Measurements from ENCODE around the gene CACNG4. TPM values are rescaled to one million over a fixed set of nuclear protein-coding genes. Genes with fewer than 3 reads are reported as not detected.

The CACNG4 gene
- polyA plus RNA-seq, 4 donors = 3.6 to 4.7 (median 3.8) TPM

DNA sequence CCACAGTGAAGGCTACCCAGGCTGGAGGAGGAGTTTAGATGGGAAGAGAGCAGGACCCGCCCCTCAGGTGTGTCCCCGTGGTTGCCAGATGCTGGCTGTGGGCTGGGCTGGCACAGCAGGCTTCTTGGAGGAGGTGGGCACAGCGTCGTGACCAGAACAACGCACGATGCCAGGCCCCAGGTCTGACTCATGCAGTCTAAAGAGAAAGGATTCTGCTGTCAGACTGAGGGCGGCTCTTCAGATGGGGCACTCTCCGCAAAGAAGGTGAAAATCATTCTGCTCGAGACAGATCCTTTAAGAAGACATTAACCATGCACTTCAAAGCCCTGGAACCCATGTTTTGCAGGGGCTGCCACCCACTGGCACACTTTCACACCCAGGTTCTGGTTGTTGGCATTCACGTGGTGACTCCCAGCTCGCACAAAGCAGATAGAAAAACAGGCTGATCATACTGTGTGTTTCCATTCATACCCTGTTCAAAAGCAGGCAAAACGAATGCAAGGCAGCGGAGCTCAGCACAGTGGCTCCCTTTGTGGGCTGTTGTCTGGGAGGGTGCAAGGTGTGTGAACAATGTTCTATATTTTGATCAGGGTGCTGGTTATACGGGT is 19.0 kb downstream of the CACNG4 start:
- DNase-seq (ENCODE audit: low read depth in 4 of 4, low spot score in 3 of 4) = no peak

DNA sequence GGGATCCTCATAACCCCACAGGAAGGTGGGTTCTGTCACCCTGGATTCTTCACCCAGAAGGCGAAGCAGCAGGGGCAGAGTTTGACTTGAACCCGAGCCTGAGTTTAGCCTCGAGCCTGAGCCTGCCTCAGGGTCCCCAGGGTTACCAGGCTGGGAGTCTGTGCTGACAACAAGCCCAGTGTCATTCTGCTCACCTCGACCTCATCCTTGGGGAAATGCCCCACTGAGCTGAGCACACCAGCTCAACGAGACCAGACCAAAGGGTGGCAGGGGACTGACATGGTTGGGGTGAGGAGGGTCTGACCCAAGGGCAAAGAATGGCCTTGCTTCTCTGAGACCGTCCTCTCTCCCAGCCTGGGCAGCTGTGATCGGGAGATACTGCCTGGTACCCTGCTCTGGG is 20.2 kb downstream of the CACNG4 start:
- no peak for DNase-seq (ENCODE audit: low read depth in 4 of 4, low spot score in 3 of 4)

DNA sequence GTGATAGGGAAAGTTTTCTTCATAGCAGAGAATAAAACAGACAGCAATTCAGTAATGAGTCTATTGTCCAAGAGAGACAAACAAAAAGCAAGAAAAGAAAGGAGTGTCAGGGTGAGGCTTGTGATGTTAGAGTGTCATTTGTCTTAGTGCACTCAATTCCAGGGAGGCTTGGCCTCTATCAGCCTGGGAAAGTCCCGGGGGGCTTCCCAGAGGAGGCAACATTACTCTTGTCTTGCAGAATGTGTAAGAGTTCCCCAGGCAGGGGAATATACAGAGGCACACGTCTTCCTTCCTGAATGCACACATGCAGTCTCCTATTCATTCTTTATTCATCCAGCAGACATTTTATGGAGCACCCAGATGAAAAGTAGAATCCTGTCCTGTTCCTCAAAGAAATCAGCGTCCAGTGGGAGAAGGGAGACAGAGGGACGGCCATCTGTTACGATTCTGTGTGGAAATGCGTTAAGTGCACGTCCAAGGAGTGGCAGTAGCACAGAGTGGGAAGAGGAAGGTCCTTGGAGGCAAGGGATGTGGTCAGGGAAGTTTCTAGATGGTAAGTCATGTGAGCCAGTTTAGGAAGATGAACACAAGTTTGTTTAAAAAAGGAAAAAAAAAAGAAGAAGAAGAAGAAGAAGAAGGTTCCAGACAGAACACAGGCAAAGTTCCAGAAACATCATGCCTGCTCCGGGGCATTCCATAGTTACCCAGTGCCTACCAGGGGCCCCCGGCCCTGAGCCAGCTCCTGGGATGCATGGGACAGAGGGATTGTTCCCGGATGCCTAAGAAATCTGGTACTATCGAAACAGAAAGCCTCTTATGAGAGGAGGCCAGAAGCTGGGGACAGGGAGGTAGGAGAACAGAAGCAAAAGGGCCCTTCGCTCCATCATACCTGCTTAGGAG is 21.1 kb downstream of the CACNG4 start:
- DNase-seq (ENCODE audit: low read depth in 4 of 4, low spot score in 3 of 4) = no peak

DNA sequence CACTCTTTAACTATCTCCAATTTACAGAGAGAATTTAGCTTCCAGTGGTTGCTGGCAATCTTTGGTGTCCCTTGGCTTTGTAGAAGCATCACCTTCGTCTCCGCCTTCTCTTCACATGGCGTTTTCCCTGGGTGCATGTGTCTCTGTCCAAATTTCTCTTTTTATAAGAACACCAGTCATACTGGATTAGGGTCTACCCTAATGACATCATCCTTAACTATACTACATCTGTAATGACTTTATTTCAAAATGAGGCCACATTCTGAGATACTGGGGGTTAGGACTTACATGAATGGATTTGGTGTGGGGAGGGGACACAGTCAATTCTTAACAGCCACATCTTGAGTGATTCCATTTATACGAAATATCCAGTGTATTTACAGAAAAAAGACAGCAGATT is 22.2 kb downstream of the CACNG4 start:
- DNase-seq (ENCODE audit: low read depth in 4 of 4, low spot score in 3 of 4) = no peak

GRCh38 chr17:66987059-66987616 is 22.6 kb downstream of the CACNG4 start:
- no peak for DNase-seq (ENCODE audit: low read depth in 4 of 4, low spot score in 3 of 4)

GRCh38 chr17:66988069-66988798 is 23.7 kb downstream of the CACNG4 start:
- DNase-seq (ENCODE audit: low read depth in 4 of 4, low spot score in 3 of 4) = no peak

- DNase-seq (ENCODE audit: low read depth in 4 of 4, low spot score in 3 of 4) = no peak
Measured at GRCh38 chr17:66989076-66989475, 24.6 kb downstream of the CACNG4 start.

GRCh38 chr17:66989579-66989978 is 25.1 kb downstream of the CACNG4 start:
- no peak for DNase-seq (ENCODE audit: low read depth in 4 of 4, low spot score in 3 of 4)

- no peak for DNase-seq (ENCODE audit: low read depth in 4 of 4, low spot score in 3 of 4)
Measured at GRCh38 chr17:66990047-66990446, 25.5 kb downstream of the CACNG4 start.

DNA sequence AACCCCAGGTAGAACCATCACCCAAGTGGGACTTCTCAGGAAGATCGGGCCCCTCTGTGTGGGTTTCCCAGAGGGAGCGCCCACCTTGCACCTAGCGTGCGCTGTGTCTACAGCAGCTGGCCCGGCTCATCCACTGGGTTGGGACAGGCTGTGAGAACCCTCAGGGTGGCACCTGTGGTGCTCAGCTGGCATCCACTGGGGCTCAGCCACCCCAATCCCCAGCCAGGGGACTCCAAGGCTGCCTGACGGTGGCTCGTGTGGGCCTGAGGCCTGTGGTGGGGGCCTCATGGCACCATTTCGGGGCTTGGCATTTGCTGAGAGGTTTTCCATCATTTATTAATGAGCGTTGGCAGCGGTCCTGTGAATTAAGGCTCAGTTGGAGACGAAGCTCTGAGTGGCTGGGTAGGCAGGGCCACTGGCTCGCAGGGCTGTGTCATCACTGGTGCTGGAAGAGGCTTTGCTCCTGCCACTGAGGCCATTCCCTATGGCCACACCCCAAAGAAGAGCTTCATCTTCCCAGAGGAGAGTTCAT is 28.5 kb downstream of the CACNG4 start:
- no peak for DNase-seq (ENCODE audit: low read depth in 4 of 4, low spot score in 3 of 4)

DNA sequence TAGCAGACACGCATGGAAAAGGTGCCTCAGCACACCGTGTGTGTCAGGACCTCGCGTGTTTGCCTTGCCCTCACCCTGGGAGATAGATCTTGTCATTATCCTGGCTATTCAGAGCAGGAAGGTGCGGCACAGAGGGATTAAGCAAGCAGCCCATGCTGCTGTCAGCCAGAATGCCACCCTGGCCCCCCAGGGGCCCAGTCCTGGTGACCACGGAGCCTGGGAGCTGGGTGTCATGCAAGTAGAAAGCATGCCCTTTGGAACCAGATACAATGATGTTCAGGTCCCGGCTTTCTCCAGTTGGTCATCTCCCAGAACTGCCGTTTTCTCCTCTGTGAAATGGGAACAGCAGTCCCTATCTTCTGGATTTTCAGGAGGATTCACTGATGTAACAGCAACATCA is 29.9 kb downstream of the CACNG4 start:
- DNase-seq (ENCODE audit: low read depth in 4 of 4, low spot score in 3 of 4) = no peak

GRCh38 chr17:66994930-66995535 is 30.5 kb downstream of the CACNG4 start:
- no peak for DNase-seq (ENCODE audit: low read depth in 4 of 4, low spot score in 3 of 4)

DNA sequence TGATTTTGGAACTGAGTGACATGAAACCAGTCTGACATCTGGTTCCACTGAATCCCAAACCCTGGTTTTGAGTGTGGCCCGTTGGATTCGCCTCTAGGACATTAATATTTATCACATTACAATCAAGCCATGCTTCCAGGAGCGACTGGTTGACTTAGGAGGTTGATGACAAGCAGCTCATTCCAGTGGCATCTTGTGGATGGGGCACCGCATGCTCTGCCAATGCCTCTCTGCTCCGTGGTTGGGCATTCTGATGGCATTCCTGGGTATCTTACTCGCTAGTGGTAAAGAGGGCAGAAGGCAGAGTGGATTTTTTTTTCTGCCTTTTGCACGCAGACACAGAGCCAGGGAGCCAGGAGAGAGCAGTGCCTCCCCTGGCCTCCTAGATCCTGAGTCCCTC is 31.4 kb downstream of the CACNG4 start:
- no peak for DNase-seq (ENCODE audit: low read depth in 4 of 4, low spot score in 3 of 4)

DNA sequence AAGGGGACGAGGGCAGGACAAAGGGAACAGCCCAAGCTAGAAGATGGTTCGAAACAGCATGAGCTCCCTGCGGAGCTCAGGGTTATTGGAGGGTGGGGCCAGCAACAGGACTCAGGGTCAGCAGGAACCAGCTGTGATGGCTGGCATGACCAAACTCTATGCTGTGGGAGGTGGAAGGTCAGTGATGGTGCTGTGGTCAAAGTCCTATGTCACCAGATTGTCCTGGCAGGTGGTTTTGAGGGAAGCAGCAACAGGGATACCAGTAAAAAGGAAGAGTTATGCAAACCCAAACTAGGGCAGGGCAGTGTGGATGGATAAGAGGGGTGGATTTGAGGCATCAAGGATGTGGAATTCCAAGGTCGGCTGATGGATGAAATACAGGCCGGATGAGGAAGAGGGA is 32.4 kb downstream of the CACNG4 start:
- DNase-seq (ENCODE audit: low read depth in 4 of 4, low spot score in 3 of 4) = no peak

DNA sequence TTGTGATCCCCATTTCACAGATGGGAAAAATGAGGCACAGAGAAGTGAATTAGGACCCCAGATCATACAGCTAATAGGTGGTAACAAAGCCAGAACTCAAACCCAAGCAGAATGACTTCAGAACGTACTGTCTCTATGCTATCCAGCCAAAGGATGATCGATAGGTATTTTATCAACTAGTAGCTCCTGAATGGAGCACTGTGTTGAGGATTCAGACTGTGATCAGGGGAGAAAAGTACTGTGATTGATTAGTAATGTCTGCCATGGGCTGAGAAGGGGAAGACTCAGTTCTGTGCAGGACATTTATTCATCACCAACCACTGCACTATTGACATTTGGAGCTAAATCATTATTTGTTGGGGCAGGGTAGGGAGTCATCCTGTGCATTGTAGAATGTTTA is 38.7 kb downstream of the CACNG4 start:
- no peak for DNase-seq (ENCODE audit: low read depth in 4 of 4, low spot score in 3 of 4)

DNA sequence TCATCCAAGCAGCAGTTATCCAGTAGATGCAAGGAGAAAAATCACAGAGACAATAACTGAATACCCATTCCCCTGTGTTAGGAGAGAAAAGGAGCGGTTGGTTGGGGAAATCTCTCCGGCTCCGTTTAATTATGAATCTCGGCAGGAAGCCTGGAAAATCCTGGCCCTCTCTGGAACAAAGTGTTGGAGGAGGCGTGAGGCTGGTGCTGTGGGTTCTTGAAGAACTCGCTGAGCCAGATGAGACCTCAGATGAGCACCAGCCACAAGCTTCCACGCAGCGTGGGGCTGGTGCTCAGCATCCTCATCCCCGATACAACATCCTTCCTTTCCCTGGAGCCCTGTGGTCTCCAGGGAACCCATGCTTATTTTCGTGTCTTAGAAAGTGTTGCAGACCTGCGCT is 39.7 kb downstream of the CACNG4 start:
- DNase-seq (ENCODE audit: low read depth in 4 of 4, low spot score in 3 of 4) = no peak

DNA sequence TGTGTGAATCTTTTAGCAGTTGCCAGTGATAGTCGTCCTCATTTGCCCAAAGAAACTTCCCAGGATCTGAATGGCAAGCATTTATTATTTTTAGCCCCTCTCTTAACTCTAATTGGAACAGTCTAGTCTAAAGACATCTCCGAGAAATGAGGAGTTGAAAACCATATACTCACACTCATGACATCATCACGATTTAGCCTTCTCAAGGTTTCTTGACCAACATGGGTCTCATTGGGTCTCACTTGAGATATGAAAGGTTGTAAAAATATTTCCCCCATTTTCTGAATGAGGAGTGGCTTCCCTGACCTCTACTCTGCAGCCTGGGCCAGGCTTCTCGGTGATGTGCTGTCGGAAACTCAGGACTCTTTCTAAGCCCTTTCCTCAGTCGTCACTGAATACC is 42.8 kb downstream of the CACNG4 start:
- DNase-seq (ENCODE audit: low read depth in 4 of 4, low spot score in 3 of 4) = no peak

DNA sequence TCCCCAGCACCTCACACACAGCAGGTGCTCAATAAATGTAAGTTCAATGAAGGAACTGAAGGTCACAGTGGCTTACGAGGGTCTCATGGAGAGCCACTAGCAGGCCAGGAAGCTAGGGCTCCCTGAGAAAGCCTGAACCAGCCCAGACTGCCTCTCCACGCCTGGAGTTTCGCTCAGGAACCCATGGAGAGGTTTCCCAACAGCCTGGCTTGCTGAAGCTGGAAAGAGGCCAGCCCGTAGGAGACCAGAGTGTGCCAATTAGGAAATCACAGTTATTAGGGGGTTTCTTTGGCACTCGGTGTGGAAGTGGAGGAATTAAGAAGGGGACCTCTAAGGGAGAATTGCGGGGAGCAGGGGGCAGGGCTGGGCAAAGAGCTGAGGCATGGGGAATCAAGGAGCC is 43.6 kb downstream of the CACNG4 start:
- DNase-seq (ENCODE audit: low read depth in 4 of 4, low spot score in 3 of 4) = no peak

DNA sequence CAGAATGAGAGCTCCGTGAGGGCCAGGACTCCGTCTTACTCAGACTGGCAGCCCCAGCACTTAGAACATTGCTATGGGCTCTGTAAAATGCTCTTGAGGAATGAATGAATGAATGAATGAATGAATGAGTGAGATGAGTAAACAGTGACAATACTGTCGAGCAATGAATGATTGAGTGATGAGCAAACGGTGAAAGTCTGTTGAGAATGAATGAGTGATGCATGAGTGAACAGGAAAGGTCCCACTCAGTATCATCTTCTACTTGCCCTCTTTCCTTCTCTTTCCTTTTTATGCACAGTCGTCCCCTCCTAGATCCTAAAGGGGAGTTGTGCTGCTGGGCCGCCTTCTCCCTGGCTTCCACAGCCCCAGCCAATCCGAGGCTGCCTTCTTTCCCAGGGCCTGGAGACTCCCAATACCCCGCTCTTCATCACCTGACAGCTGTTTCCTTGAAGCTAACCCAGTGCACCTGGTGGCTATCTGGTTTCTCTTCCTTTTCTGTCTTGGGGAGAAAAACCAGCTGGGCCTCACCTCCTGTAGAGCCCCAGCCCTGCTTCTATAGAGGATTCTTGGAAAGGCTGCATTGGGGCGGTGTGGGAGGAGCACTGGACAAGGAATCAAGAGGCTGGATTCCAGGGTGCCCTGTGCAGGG is 47.1 kb downstream of the CACNG4 start:
- DNase-seq (ENCODE audit: low read depth in 4 of 4, low spot score in 3 of 4) = no peak

DNA sequence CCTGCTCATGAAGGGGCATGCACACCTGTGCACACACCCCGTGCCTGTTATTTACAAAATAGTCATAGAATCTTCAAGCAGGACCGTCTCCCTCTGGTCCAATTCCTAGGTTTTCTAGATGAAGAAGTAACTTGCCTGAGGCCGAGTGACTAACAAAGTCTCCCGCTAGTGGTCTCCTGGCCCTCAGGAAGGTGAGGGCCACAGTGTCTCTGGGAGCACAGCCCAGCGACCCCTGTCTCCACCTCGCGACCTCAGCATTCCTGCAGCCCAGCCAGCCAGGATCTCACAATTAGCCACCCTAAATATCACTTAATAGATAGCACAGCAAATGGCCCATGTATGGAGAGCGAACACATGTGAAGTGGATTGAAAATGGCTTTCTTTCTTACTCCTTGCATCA is 49.4 kb downstream of the CACNG4 start:
- no peak for DNase-seq (ENCODE audit: low read depth in 4 of 4, low spot score in 3 of 4)
